ENCODE measurements around the gene GRB10. TPM values are rescaled to one million over a fixed set of nuclear protein-coding genes. Genes with fewer than 3 reads are reported as not detected.

Gene GRB10
- total RNA-seq, 4 donors from 2014 or later = 40.4 to 88.6 (median 61.1) TPM

GRCh38 chr7:50696810-50697582, 85.7 kb downstream of the GRB10 start:
- peaks cover 6 to 16% of the 10 kb centered on the region in 2 donors for H3K4me1 ChIP-seq
- no peaks in the 10 kb centered on the region for H3K27me3 ChIP-seq
- no peaks in the 10 kb centered on the region for H3K9me3 ChIP-seq
- in situ Hi-C loops (cut with MboI; ENCODE audit: low sequenced_read_pairs in 4 of 4) (loop anchor here in 2 of 4 donors (25.0 kb wide), 2 partner anchors 235 to 485 kb away; partner anchors contain the start of gene FIGNL1 (in 2 of the 2)), intact Hi-C loops (cut with DNase I; ENCODE audit: low total_unique reads) (no loop called here)
- DNase-seq (no peak), ATAC-seq (peak; percentile 44 to 49)
- TF ChIP-seq CTCF (IDR thresholded peaks at IDR 0.05 in 4 of 5, conservative IDR thresholded peaks at IDR 0.05 in 1 of 5) = peak; percentile 15 to 46 (median 33)
- no peak for TF ChIP-seq POLR2A (IDR thresholded peaks at IDR 0.05)
- H3K27ac ChIP-seq = no peak overlapping the region
- H3K4me3 ChIP-seq = no peak overlapping the region
- peaks cover 0 to 17% of the 10 kb centered on the region in 2 donors for H3K36me3 ChIP-seq

GRCh38 chr7:50695026-50695425, 87.7 kb downstream of the GRB10 start:
- H3K4me1 ChIP-seq = peaks cover 6 to 16% of the 10 kb centered on the region in 2 donors
- H3K9me3 ChIP-seq = no peaks in the 10 kb centered on the region
- DNase-seq (no peak), ATAC-seq (no peak)
- H3K27ac ChIP-seq = no peak overlapping the region
- no peaks in the 10 kb centered on the region for H3K27me3 ChIP-seq
- no peak for TF ChIP-seq POLR2A (IDR thresholded peaks at IDR 0.05)
- TF ChIP-seq CTCF (IDR thresholded peaks at IDR 0.05 in 4 of 5, conservative IDR thresholded peaks at IDR 0.05 in 1 of 5) = no peak
- intact Hi-C loops (cut with DNase I; ENCODE audit: low total_unique reads) (no loop called here), in situ Hi-C loops (cut with MboI; ENCODE audit: low sequenced_read_pairs in 4 of 4) (loop anchor here in 2 of 4 donors (25.0 kb wide), 2 partner anchors 233 to 483 kb away; partner anchors contain the start of gene FIGNL1 (in 2 of the 2))
- H3K4me3 ChIP-seq = no peak overlapping the region
- H3K36me3 ChIP-seq = peaks cover 0 to 3% of the 10 kb centered on the region in 2 donors

GRCh38 chr7:50693455-50694130, 89.1 kb downstream of the GRB10 start:
- Histone ChIP-seq H3K4me3 (no peak overlapping the region), H3K27me3 (no peaks in the 10 kb centered on the region), H3K9me3 (no peaks in the 10 kb centered on the region), H3K27ac (no peak overlapping the region), H3K36me3 (peaks cover 0 to 3% of the 10 kb centered on the region in 2 donors), H3K4me1 (peaks cover 6 to 16% of the 10 kb centered on the region in 2 donors)
- intact Hi-C loops (cut with DNase I; ENCODE audit: low total_unique reads) = no loop called here
- DNase-seq (no peak), ATAC-seq (no peak)
- in situ Hi-C loops (cut with MboI; ENCODE audit: low sequenced_read_pairs in 4 of 4) = loop anchor here in 2 of 4 donors (25.0 kb wide), 2 partner anchors 231 to 481 kb away; partner anchors contain the start of gene FIGNL1 (in 2 of the 2)
- TF ChIP-seq POLR2A (IDR thresholded peaks at IDR 0.05) (no peak), CTCF (IDR thresholded peaks at IDR 0.05 in 4 of 5, conservative IDR thresholded peaks at IDR 0.05 in 1 of 5) (no peak)

- no peak overlapping the region for H3K4me3 ChIP-seq
- H3K36me3 ChIP-seq = no peaks in the 10 kb centered on the region
- H3K27ac ChIP-seq = no peak overlapping the region
- intact Hi-C loops (cut with DNase I; ENCODE audit: low total_unique reads) (no loop called here), in situ Hi-C loops (cut with MboI; ENCODE audit: low sequenced_read_pairs in 4 of 4) (loop anchor here in 2 of 4 donors (25.0 kb wide), 2 partner anchors 228 to 478 kb away; partner anchors contain the start of gene FIGNL1 (in 2 of the 2))
- ATAC-seq (no peak), DNase-seq (no peak)
- TF ChIP-seq CTCF (IDR thresholded peaks at IDR 0.05 in 4 of 5, conservative IDR thresholded peaks at IDR 0.05 in 1 of 5) (no peak), POLR2A (IDR thresholded peaks at IDR 0.05) (no peak)
- H3K4me1 ChIP-seq = peaks cover 34 to 37% of the 10 kb centered on the region in 2 donors
- H3K9me3 ChIP-seq = no peaks in the 10 kb centered on the region
- no peaks in the 10 kb centered on the region for H3K27me3 ChIP-seq
Measured at GRCh38 chr7:50690541-50691011, 92.1 kb downstream of the GRB10 start.
